Stimulated activated naive CD4-positive, alpha-beta T cell (primary cell): Measurements from ENCODE around the gene TMTC3.

Experiments
- DNase-seq, 6 experiments: peaks; one replicate each; lab custom pipeline; 2025; lab: John Stamatoyannopoulos, UW

Gene TMTC3

DNA sequence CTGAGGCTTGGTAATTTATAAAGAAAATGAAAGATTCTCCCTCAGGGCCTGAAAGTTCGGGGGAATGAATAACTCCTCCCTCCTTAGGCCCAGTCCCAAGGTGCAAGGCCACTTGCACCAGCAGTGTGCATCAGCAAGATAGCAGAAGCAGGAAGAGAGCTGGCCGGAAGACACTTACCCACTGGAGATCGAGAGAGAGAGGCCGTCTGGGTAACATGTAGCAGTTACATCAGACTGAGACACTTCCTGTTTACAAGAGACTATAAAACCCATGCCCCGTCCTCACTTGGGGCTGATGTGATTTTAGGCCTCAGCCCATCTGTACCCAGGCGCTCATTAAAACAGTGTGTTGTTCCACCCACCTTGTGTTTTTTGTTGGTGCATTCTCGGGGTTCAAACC, 85.2 kb downstream of the TMTC3 start:
- no peak for DNase-seq

DNA sequence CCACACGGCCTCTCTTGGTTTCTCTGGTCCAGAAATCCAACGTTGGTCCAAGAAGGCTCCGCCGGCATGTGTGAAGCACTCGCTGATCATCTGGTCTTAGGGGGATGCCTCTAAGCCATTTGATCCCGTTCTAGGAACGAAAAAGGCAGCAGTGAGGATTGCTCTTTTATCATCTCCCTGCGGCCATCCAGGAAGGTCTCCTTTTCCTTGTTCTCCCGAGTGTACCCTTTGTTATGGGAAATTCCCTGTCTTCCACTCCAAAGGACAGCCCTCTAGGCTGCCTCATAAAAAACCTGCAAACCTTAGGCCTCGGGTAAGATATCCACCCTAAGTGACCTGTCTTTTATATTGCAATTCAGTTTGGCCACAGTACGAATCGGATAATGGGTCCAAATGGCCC, 85.8 kb downstream of the TMTC3 start:
- DNase-seq, result no peak

DNA sequence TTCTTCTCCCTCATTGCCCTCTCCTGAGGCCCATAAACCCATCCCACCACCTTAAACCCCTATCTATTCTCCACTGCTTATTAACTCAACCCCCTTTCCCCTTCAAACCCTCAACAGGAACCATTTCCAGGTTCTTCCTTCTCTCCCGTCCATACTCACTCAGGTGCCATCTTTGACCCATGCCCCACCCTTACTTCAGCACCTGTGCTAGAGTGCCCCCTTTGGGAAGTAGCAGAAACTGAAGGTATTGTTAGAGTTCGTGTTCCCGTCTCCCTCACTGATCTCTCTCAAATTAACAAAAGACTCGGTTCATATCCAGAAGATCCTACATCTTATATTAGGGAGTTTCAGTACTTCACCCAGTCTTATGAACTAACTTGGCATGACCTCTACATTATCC, 86.6 kb downstream of the TMTC3 start:
- no peak for DNase-seq

DNA sequence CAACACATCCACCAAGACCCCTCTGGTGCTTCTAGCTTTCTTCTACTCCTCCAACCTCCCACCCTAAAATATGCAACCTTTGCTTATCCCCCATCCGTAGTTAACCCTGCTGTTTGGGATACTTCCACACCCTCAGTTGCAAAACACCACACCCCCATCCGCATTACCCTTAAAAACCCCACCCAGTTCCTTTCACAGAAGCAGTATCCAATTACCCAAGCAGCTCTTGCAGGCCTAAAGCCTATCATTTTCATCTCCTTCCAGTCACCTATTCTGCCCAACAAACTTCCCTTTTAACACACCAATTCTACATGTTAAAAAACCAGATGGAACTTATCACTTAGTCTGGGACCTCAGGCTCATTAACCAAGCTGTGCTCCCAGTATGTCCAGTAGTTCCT, 88.2 kb downstream of the TMTC3 start:
- DNase-seq, result no peak

DNA sequence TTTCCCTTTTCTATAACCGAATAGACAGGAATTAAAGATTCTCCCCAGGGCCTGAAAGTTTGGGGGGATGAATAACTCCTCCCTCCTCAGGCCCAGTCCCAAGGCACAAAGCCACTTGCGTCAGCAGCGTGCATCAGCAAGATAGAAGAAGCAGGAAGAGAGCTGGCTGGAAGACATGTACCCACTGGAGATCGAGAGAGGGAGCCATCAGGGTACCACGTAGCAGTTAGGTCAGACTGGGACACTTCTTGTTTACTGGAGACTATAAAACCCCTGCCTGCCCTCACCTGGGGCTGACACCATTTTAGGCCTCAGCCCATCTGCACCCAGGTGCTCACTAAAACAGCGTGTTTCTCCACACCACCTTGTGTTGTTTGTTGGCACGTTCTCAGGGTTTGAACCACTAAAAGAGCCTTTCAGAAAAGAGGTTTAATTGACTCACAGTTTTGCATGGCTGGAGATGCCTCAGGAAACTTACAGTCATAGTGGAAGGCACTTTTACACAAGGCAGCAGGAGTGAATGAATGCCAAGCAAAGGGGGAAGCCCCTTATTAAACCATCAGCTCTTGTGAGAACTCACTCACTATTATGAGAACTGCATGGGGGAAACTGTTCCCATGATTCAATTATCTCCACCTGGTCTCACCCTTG, 93.2 kb downstream of the TMTC3 start:
- DNase-seq, result no peak

DNA sequence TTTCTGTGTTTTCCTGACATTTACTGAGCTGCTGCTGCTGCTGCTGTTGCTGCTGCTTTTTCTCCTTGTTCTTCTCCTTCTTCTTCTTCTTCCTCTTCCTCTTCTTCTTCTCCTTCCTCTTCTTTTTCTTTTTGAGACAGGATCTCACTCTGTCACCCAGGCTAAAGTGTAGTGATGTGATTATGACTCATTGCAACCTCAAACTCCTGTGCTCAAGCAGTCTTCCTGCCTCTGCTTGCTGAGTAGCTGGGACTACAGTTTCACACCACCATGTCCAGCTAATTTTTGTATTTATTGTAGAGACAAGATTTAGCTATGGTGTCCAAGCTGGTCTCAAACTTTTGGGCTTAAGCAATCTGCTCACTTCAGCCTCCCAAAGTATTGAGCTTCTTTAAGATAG, 95.8 kb downstream of the TMTC3 start:
- no peak for DNase-seq

DNA sequence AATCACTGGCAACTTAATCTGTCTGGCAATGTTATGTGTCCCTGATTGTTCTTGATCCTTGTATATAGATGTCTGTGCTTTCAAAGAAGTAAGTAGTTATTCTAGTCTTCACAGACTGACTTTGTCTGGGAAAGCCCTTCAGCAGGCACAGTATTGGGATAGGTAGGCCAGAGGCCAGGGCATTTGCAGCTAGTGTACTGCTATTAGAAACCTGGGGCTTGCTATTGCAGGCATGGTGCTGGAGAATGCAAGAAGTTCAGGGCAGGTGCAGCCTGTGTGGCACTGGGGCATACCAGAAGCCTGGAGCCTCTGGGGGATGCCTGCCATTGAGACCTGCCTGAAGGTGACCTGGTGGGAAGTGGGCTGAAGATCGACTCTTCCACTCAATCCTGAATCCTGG, 96.3 kb downstream of the TMTC3 start:
- DNase-seq, result no peak

DNA sequence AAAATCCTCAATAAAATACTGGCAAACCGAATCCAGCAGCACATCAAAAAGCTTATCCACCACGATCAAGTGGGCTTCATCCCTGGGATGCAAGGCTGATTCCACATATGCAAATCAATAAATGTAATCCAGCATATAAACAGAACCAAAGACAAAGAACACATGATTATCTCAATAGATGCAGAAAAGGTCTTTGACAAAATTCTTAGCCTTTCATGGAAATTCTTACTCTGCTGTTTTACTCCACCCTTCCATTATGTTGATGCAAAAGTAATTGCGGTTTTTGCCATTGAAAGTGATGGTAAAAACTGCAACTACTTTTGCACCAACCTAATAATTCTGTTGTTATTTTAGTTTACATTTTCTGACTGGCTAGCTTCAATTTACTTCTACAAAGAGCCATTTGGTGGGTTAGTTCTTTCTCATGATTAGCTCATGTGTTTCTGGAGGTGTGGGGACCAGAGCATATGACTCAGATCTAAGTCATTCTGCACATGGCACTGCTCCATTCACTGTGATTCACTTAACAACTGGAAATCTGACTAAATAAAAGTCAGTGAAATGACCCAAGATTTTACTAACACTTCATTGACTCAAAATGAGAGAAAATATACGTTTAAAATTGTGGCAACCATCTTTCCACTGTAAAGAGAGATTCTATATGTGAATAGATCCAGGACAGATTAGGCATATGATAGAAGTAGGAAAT, 99.9 kb downstream of the TMTC3 start:
- no peak for DNase-seq

DNA sequence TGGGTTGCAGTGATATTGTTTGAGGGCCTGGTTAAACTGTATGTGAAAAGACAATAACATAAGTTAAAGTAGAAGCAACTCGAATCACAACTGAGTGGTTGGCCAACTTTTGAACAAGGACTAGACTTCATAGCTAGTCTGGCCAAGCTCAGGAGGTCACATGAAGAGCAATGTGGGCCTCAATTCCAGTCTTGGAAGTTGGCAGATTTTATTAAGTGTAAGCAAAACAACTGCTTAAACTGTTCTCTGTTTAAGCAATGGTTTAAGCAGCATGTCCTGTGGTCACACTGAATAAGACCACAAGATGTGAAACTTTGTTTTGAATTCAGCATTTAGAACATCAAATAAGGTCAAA, 100.4 kb downstream of the TMTC3 start:
- no peak for DNase-seq

DNA sequence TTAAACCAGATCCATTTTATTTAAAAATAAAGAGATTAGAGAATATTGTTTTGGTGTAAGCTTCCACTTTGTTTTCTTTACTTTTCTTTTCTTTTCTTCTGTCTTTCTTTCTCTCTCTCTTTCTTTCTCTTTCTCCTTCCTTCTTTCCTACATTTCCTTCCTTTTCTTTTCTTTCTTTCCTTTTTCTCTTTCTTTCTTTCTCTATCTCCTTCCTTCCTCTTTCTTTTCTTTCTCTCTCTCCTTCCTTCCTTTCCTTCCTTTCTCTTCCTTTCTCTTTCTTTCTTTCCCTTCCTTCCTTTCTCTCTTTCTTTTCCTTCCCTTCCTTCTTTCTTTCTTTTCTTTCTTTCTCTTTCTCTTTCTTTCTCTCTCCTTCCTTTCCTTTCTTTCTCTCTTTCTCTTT, 100.8 kb downstream of the TMTC3 start:
- DNase-seq, result no peak

DNA sequence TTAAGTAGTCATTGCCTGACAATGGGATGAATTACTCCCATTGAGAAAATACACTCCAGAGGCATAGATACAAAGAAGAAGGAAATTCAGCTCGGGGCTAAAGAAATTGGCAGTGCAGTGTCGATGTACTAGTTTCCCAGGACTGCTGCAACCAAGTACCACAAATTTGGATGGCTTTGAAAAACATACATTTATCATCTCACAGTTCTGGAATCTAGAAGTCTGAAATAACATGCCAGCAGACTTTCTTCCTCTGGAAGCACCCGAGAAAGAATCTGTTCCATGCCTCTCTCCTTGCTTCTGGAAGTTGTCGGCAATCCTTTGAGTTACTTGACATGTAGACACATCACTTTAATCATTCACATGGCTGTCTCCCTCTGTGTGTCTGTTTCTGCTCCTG, 101.9 kb downstream of the TMTC3 start:
- DNase-seq, result no peak

DNA sequence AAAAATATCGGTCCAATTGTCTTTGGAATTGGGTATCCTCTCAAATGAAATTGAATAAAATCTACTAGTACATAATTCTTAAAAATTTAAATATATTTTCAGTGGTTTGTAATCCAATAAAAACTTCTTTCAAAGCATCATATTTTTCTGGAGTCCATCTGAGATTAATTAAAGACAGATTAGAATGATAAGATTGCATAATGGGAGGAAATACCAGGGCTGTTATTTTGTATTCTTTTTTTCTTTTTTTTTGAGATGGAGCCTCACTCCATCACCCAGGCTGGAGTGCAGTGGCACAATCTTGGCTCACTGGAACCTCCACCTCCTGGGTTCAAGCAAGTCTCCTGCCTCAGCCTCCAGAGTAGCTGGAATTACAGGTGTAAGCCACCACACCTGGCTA, 103.8 kb downstream of the TMTC3 start:
- DNase-seq, result no peak

DNA sequence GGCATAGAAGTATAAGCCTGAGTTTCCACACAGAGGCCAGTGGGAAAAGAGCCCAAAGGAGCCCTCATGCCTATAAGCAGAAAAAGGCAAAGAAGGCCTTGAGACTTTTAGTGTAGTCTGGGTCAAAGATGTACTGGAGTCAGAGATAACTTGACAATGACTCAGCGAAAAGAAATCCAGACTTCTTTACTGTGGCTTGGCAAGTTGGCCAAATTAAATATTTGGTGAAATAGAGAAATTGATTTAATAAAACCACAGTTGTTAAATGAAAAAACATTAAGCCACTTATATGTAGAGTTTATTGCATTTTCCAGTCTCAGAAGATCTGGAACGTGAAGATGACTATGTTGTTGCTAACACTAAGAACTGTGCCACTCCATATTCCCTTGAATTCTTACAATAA, 105.1 kb downstream of the TMTC3 start:
- no peak for DNase-seq

DNA sequence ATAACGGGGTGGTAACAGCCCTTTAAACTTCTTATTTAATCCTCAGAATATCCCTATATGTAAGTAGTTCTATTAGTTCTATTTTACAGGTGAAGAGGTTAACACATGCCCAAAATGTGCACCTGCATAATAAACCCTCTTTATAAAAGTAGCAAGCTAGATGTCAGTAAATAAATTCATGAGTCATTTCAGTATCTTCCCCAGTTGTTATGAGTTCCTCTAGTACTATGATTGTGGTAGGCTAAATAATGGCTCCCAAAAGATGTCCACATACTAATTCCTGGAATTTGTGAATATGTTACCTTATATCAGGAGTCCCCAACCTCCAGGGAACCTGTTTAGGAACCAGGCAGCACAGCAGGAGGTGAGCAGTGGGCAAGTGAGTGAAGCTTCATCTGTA, 106.5 kb downstream of the TMTC3 start:
- no peak for DNase-seq
